ENCODE data around the gene EPS15. TPM values are rescaled to one million over a fixed set of nuclear protein-coding genes. Genes with fewer than 3 reads are reported as not detected.
A peak's percentile ranks its signal among the peaks of the same experiment; 100 is the strongest.
"Not testable (repeated sequence)": the region's sequence is repeated elsewhere in the genome, so short reads cannot be mapped to it uniquely, and the experiment has no call there.

Gene EPS15
- total RNA-seq, 2 donors from 2014 or later: 123 to 197 TPM

GRCh38 chr1:51417496-51418383, 101.3 kb downstream of the EPS15 start:
- TF ChIP-seq CTCF (IDR thresholded peaks at IDR 0.05): no peak
- Histone ChIP-seq H3K9me3 (no peaks in the 10 kb centered on the region), H3K27me3 (replicated peaks; ENCODE audit: insufficient read depth) (no peaks in the 10 kb centered on the region), H3K4me3 (peak overlapping the region; percentile 44), H3K4me1 (ENCODE audit: control insufficient read depth in 1 of 2, low read depth in 2 of 2) (peaks cover 26 to 45% of the 10 kb centered on the region in 2 donors), H3K36me3 (no peaks in the 10 kb centered on the region), H3K27ac (peak overlapping the region; percentile 84 to 87)
- peak; percentile 35 for ATAC-seq (ENCODE audit: insufficient number of reproducible peaks, low FRiP score, low read depth)
- no peak for DNase-seq (ENCODE audit: low spot score)

DNA sequence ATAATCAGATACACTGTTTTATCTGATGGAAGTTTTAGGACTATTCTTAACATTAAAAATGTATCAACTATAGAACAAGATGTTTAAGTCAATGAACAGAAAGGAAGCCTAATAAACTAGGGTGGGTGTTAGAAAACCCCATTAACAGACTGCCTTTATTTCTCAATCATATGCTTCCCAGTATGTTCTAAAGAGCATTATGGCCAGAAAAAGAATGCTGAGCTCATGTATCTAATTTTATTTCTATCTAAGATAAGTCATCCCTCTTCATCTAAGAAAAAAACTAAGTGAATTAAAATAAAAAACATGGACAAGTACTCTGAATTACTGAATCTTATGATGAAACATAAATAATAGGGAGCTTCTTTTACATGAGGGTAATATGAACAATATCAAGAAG, 102.2 kb downstream of the EPS15 start:
- Histone ChIP-seq H3K27me3 (replicated peaks; ENCODE audit: insufficient read depth) (no peaks in the 10 kb centered on the region), H3K27ac (peak overlapping the region; percentile 84 to 87), H3K4me3 (peak overlapping the region; percentile 44), H3K36me3 (no peaks in the 10 kb centered on the region), H3K9me3 (no peaks in the 10 kb centered on the region), H3K4me1 (ENCODE audit: control insufficient read depth in 1 of 2, low read depth in 2 of 2) (peaks cover 21 to 40% of the 10 kb centered on the region in 2 donors)
- ATAC-seq (ENCODE audit: insufficient number of reproducible peaks, low FRiP score, low read depth): no peak
- no peak for DNase-seq (ENCODE audit: low spot score)
- TF ChIP-seq CTCF (IDR thresholded peaks at IDR 0.05): no peak

DNA sequence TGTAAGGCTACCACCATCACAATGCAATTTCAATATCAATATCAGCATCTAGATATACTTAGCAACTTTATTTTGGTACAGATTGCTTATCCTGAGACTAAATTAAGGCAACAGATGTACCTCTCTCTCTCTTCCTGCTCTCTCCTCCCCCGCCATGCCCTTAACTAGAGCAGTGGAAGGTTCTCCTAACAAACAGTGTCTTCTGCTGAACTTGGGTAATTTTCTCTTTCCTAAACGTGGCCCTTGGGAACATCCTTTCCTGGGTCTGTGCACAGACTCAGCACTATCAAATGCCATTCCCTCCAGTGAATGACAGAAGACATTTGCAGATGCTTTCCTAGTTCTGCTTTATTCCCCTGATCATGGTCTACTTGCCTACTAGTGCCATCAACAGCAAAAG, 103.1 kb downstream of the EPS15 start:
- TF ChIP-seq CTCF (IDR thresholded peaks at IDR 0.05): no peak
- H3K27ac ChIP-seq: peak overlapping the region; percentile 48 to 87
- DNase-seq (ENCODE audit: low spot score) (no peak), ATAC-seq (ENCODE audit: insufficient number of reproducible peaks, low FRiP score, low read depth) (no peak)
- H3K4me3 ChIP-seq: no peak overlapping the region
- H3K9me3 ChIP-seq: no peaks in the 10 kb centered on the region
- H3K27me3 ChIP-seq (replicated peaks; ENCODE audit: insufficient read depth): no peaks in the 10 kb centered on the region
- peaks cover 18 to 38% of the 10 kb centered on the region in 2 donors for H3K4me1 ChIP-seq (ENCODE audit: control insufficient read depth in 1 of 2, low read depth in 2 of 2)
- no peaks in the 10 kb centered on the region for H3K36me3 ChIP-seq

- H3K4me1 ChIP-seq (ENCODE audit: control insufficient read depth in 1 of 2, low read depth in 2 of 2): peaks cover 20 to 46% of the 10 kb centered on the region in 2 donors
- TF ChIP-seq CTCF (IDR thresholded peaks at IDR 0.05): no peak
Measured at GRCh38 chr1:51414811-51415210, 104.3 kb downstream of the EPS15 start.

GRCh38 chr1:51411820-51412219, 107.2 kb downstream of the EPS15 start:
- not testable (repeated sequence) for H3K27ac ChIP-seq; H3K27me3 ChIP-seq (replicated peaks; ENCODE audit: insufficient read depth); H3K9me3 ChIP-seq; DNase-seq (ENCODE audit: low spot score); H3K4me3 ChIP-seq; ATAC-seq (ENCODE audit: insufficient number of reproducible peaks, low FRiP score, low read depth)
- peaks cover 24% of the 10 kb centered on the region for H3K36me3 ChIP-seq
- peaks cover 19 to 36% of the 10 kb centered on the region in 2 donors for H3K4me1 ChIP-seq (ENCODE audit: control insufficient read depth in 1 of 2, low read depth in 2 of 2)

More at GRCh38 chr1:51414811-51415210, 104.3 kb downstream of the EPS15 start:
- H3K36me3 ChIP-seq: no peaks in the 10 kb centered on the region
- H3K27ac ChIP-seq: no peak overlapping the region
- no peaks in the 10 kb centered on the region for H3K27me3 ChIP-seq (replicated peaks; ENCODE audit: insufficient read depth)
- no peak overlapping the region for H3K4me3 ChIP-seq
- H3K9me3 ChIP-seq: no peaks in the 10 kb centered on the region
- ATAC-seq (ENCODE audit: insufficient number of reproducible peaks, low FRiP score, low read depth): no peak
- no peak for DNase-seq (ENCODE audit: low spot score)

Data from thoracic aorta (tissue), 2 donors.